ENCODE data around the gene SGSM2.
A peak's percentile ranks its signal among the peaks of the same experiment; 100 is the strongest.

Gene SGSM2

DNA sequence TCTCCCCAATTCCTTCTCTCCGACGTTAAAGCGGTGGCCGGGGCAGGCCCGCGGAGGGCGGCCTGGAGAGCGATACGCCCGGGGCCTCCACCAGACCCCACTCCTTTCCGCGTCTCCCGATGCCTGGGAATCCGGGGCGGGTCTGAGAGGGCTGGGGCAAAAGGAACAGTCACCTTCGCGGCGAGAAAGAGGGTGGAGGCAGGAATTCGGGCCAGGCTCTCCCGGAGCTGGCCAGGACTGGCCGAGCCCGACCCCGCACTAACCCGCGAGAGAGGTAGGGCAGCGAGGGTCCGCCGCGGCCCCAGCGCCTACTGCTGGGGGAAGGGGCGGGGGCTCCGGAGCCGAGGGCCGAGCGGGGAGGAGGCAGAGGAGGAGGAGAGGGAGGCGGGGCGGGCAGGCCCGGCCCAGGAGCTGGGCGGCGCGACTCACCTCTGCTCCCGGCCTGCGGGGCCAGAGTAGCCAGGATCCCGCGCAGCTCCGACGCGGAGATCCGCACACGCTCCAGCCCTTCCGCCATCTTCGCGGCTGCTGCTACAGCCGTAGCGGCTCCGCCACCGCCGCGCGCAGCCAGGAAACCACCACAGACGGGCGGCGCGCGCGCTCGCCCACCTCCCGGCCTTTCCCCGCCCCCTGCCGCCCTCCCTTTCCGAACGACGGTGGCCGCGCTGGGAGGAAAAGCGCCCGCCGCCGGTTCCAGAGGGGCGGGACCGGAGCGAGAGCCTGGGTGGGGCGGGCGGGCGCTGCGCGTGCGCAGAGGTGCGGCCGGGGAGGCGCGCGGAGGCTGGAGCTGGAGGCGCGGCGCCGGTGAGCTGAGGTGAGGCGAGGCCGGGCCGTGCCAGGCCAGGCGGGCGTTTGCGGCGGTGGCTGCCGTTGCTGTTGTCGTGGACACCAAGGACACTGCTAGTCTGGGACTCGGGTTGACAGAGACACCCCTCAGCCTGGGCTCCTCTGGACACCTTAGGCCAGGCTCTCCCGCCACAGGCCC is 33.8 kb upstream of the SGSM2 start, which contains the start of the genes SMG6 and SRR:
SMG6 (minus strand) TSS at position 582 of the 985 bp plus-strand sequence; CDS start at position 517, 65 bp downstream.
SRR (plus strand) TSS at position 747 of the 985 bp plus-strand sequence. CDS start 11,611 bp downstream, outside the sequence.
- peak; percentile 95 for ATAC-seq
- TF ChIP-seq TOX (CRISPR knock-in tag; IDR thresholded peaks at IDR 0.05; ENCODE audit: borderline replicate concordance), result no peak
- no peak for TF ChIP-seq ZFP30 (CRISPR knock-in tag; IDR thresholded peaks at IDR 0.05)
- TF ChIP-seq ZNF70 (CRISPR knock-in tag; IDR thresholded peaks at IDR 0.05), result no peak
- TF ChIP-seq ZNF565 (CRISPR knock-in tag; conservative IDR thresholded peaks at IDR 0.05; ENCODE audit: low read depth), result no peak; the same call in 1 of the 2 replicates
- no peak for TF ChIP-seq ZNF8 (CRISPR knock-in tag; IDR thresholded peaks at IDR 0.05)
- TF ChIP-seq CSDC2 (CRISPR knock-in tag; IDR thresholded peaks at IDR 0.05), result no peak
- TF ChIP-seq, protein P1, sequence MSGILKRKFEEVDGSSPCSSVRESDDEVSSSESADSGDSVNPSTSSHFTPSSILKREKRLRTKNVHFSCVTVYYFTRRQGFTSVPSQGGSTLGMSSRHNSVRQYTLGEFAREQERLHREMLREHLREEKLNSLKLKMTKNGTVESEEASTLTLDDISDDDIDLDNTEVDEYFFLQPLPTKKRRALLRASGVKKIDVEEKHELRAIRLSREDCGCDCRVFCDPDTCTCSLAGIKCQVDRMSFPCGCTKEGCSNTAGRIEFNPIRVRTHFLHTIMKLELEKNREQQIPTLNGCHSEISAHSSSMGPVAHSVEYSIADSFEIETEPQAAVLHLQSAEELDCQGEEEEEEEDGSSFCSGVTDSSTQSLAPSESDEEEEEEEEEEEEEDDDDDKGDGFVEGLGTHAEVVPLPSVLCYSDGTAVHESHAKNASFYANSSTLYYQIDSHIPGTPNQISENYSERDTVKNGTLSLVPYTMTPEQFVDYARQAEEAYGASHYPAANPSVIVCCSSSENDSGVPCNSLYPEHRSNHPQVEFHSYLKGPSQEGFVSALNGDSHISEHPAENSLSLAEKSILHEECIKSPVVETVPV (CRISPR knock-in tag; IDR thresholded peaks at IDR 0.05), result no peak

DNA sequence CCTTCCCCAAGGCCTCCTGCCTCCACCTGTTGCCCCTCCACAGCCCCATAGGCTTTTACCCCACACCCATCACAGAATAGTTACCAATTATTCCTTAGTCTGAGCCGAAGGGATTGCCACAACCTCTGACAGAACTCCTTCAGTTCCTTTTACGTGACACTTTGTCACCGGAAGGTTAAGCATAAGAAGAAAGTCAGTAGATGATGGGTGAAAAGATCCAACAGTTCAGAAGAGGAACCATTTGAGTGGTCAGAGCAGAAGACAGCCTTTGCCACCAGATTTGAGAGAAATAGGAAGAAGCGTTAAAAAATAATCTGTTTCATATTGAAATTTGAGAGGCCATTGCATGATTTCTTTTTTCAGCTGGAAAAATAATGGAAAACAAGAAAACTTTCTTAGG is 32.4 kb upstream of the SGSM2 start:
- no peak for ATAC-seq
- TF ChIP-seq PPARA (CRISPR knock-in tag; IDR thresholded peaks at IDR 0.05; ENCODE audit: borderline replicate concordance) (no peak), BACH2 (CRISPR knock-in tag; IDR thresholded peaks at IDR 0.05; ENCODE audit: borderline replicate concordance) (no peak), CSDC2 (CRISPR knock-in tag; IDR thresholded peaks at IDR 0.05) (no peak), OSR1 (CRISPR knock-in tag; IDR thresholded peaks at IDR 0.05) (no peak), ZFP30 (CRISPR knock-in tag; IDR thresholded peaks at IDR 0.05) (no peak), GLIS3 (CRISPR knock-in tag; IDR thresholded peaks at IDR 0.05) (no peak)
- TF ChIP-seq, protein P2, sequence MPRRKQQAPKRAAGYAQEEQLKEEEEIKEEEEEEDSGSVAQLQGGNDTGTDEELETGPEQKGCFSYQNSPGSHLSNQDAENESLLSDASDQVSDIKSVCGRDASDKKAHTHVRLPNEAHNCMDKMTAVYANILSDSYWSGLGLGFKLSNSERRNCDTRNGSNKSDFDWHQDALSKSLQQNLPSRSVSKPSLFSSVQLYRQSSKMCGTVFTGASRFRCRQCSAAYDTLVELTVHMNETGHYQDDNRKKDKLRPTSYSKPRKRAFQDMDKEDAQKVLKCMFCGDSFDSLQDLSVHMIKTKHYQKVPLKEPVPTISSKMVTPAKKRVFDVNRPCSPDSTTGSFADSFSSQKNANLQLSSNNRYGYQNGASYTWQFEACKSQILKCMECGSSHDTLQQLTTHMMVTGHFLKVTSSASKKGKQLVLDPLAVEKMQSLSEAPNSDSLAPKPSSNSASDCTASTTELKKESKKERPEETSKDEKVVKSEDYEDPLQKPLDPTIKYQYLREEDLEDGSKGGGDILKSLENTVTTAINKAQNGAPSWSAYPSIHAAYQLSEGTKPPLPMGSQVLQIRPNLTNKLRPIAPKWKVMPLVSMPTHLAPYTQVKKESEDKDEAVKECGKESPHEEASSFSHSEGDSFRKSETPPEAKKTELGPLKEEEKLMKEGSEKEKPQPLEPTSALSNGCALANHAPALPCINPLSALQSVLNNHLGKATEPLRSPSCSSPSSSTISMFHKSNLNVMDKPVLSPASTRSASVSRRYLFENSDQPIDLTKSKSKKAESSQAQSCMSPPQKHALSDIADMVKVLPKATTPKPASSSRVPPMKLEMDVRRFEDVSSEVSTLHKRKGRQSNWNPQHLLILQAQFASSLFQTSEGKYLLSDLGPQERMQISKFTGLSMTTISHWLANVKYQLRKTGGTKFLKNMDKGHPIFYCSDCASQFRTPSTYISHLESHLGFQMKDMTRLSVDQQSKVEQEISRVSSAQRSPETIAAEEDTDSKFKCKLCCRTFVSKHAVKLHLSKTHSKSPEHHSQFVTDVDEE (CRISPR knock-in tag; IDR thresholded peaks at IDR 0.05), result no peak
- TF ChIP-seq, protein P3, sequence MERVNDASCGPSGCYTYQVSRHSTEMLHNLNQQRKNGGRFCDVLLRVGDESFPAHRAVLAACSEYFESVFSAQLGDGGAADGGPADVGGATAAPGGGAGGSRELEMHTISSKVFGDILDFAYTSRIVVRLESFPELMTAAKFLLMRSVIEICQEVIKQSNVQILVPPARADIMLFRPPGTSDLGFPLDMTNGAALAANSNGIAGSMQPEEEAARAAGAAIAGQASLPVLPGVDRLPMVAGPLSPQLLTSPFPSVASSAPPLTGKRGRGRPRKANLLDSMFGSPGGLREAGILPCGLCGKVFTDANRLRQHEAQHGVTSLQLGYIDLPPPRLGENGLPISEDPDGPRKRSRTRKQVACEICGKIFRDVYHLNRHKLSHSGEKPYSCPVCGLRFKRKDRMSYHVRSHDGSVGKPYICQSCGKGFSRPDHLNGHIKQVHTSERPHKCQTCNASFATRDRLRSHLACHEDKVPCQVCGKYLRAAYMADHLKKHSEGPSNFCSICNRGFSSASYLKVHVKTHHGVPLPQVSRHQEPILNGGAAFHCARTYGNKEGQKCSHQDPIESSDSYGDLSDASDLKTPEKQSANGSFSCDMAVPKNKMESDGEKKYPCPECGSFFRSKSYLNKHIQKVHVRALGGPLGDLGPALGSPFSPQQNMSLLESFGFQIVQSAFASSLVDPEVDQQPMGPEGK (CRISPR knock-in tag; IDR thresholded peaks at IDR 0.05; ENCODE audit: borderline replicate concordance), result no peak
- TF ChIP-seq, protein P4, sequence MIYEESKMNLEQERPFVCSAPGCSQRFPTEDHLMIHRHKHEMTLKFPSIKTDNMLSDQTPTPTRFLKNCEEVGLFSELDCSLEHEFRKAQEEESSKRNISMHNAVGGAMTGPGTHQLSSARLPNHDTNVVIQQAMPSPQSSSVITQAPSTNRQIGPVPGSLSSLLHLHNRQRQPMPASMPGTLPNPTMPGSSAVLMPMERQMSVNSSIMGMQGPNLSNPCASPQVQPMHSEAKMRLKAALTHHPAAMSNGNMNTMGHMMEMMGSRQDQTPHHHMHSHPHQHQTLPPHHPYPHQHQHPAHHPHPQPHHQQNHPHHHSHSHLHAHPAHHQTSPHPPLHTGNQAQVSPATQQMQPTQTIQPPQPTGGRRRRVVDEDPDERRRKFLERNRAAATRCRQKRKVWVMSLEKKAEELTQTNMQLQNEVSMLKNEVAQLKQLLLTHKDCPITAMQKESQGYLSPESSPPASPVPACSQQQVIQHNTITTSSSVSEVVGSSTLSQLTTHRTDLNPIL (CRISPR knock-in tag; IDR thresholded peaks at IDR 0.05; ENCODE audit: low read depth), result no peak

DNA sequence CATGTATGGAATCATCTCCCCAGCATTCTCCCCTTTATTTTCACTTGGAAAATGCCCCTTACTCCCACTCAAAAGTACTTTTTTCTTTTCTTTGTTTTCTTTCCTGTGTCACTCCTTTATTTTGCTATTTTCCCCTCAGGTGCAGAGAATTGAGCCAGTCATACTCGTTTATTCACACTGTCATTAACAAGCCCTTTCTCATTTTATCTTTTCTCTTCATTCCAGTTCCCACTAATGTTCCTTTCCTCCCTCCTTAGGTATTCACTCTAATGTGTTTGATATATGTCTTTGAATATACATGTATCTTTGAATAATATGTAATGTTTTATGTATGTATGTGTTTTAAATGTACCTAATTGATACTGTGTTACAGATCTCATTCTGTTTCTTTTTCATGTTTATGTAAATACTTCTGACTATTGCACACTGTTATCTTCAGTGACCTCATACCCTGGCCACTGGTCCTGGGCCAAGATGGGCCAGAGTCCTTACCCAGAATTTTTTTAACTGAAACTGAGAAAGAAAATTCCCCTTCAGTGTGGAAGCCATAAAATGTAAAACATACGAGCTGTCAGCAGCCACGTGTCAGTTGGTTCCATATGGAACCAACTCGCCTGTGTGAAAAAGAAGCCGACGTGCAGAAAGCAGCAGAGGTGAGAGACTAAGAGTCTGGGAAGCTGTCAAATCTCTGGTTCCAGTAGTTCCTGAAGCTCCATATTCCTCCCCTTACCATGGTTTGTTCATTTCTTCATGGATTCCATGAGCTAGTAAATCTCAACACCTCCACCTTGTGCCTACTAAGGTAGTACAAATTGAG is 27.8 kb upstream of the SGSM2 start:
- ATAC-seq, result no peak

More for the DNA sequence above, 27.8 kb upstream of the SGSM2 start:
- TF ChIP-seq ZNF565 (CRISPR knock-in tag; conservative IDR thresholded peaks at IDR 0.05; ENCODE audit: low read depth) (no peak), ZFP3 (CRISPR knock-in tag; IDR thresholded peaks at IDR 0.05) (no peak), ARNTL (CRISPR knock-in tag; IDR thresholded peaks at IDR 0.05; ENCODE audit: borderline replicate concordance, low read depth) (no peak), GLIS3 (CRISPR knock-in tag; IDR thresholded peaks at IDR 0.05) (no peak), PPARA (CRISPR knock-in tag; IDR thresholded peaks at IDR 0.05; ENCODE audit: borderline replicate concordance) (no peak), OSR1 (CRISPR knock-in tag; IDR thresholded peaks at IDR 0.05) (no peak)
- TF ChIP-seq, protein P4 (CRISPR knock-in tag; IDR thresholded peaks at IDR 0.05; ENCODE audit: low read depth), result no peak
